ENCODE data around the gene STK24.

Gene STK24

DNA sequence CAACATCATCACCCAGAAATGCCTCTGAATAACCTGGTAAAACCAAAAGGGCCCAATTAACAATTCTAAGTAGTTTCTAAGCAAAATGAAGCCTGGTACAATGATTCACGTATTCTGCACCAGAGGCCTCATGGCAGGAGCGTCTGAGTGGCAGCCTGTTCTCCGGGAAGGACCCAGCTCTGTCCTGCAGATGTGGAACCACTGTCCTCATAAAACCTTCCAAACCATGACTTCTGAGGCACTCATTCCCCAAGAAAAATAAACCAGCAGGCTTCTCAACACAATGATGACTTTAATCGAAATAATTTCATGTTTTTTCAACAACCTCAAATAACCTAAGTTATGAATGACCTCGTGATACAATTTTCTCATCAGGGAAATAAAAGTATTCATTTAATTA lies 89.9 kb downstream of the STK24 start:
- Histone ChIP-seq H3K27ac (ENCODE audit: low read depth, low read length) (no peak overlapping the region), H3K4me1 (ENCODE audit: control insufficient read depth in 5 of 5, insufficient read depth in 5 of 5, low read length in 5 of 5) (peaks cover 18 to 74% (median 64%) of the 10 kb centered on the region in 5 donors), H3K4me3 (ENCODE audit: low read depth in 1 of 5, low read length in 5 of 5) (no peak overlapping the region), H3K27me3 (ENCODE audit: control insufficient read depth in 5 of 5, insufficient read depth in 4 of 5, low read length in 5 of 5) (no peaks in the 10 kb centered on the region), H3K36me3 (ENCODE audit: control insufficient read depth in 5 of 5, insufficient read depth in 5 of 5, low read length in 5 of 5) (no peaks in the 10 kb centered on the region), H3K9ac (ENCODE audit: low read length in 5 of 5) (no peak overlapping the region), H3K9me3 (ENCODE audit: control insufficient read depth in 5 of 5, low read length in 5 of 5) (no peaks in the 10 kb centered on the region)

DNA sequence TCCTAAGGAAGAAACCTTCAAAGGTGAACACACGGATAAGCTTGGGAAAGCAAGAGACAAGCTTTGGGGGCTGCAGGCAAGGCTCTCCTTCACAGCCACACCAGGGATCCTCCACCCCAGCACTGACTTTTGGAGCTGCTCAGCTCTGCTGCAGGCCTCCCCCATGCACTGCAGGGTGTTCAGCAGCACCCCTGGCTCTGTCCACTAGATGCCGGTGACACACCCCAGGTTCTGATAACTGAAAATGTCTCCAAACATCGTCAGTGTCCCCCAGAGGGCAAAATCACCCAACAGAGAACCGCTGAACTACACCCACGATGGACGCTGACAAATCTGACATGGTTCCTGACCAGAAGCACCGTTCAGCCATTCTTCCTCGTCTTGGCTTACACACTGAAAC lies 90.5 kb downstream of the STK24 start:
- Histone ChIP-seq H3K4me1 (ENCODE audit: control insufficient read depth in 5 of 5, insufficient read depth in 5 of 5, low read length in 5 of 5) (peaks cover 18 to 74% (median 65%) of the 10 kb centered on the region in 5 donors), H3K36me3 (ENCODE audit: control insufficient read depth in 5 of 5, insufficient read depth in 5 of 5, low read length in 5 of 5) (peaks cover 0 to under 1% (median 0%) of the 10 kb centered on the region in 5 donors), H3K27ac (ENCODE audit: low read depth, low read length) (no peak overlapping the region), H3K4me3 (ENCODE audit: low read depth in 1 of 5, low read length in 5 of 5) (no peak overlapping the region), H3K9me3 (ENCODE audit: control insufficient read depth in 5 of 5, low read length in 5 of 5) (no peaks in the 10 kb centered on the region), H3K9ac (ENCODE audit: low read length in 5 of 5) (no peak overlapping the region), H3K27me3 (ENCODE audit: control insufficient read depth in 5 of 5, insufficient read depth in 4 of 5, low read length in 5 of 5) (no peaks in the 10 kb centered on the region)

DNA sequence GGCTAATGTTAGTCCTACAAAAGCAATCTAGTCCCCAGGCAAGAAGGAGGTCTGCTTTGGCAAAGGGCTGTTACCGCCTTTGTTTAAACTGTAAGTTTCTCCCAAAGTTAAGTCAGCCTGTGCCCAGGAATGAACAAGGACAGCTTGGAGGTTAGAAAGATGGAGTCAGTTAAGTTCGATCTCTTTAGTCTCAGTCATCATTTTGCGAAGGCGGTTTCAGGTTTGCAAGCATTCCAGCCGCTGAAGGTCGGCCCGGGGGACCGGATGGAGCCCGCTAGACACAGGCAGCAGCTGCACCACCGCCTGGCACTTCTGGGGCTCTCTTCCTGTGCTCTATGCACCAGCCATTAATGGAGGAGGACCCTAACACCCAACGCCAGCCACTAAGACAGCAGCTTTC lies 91.3 kb downstream of the STK24 start:
- H3K4me3 ChIP-seq (ENCODE audit: low read depth in 1 of 5, low read length in 5 of 5), result no peak overlapping the region
- H3K27ac ChIP-seq (ENCODE audit: low read depth, low read length), result peak overlapping the region; percentile 81
- no peaks in the 10 kb centered on the region for H3K9me3 ChIP-seq (ENCODE audit: control insufficient read depth in 5 of 5, low read length in 5 of 5)

DNA sequence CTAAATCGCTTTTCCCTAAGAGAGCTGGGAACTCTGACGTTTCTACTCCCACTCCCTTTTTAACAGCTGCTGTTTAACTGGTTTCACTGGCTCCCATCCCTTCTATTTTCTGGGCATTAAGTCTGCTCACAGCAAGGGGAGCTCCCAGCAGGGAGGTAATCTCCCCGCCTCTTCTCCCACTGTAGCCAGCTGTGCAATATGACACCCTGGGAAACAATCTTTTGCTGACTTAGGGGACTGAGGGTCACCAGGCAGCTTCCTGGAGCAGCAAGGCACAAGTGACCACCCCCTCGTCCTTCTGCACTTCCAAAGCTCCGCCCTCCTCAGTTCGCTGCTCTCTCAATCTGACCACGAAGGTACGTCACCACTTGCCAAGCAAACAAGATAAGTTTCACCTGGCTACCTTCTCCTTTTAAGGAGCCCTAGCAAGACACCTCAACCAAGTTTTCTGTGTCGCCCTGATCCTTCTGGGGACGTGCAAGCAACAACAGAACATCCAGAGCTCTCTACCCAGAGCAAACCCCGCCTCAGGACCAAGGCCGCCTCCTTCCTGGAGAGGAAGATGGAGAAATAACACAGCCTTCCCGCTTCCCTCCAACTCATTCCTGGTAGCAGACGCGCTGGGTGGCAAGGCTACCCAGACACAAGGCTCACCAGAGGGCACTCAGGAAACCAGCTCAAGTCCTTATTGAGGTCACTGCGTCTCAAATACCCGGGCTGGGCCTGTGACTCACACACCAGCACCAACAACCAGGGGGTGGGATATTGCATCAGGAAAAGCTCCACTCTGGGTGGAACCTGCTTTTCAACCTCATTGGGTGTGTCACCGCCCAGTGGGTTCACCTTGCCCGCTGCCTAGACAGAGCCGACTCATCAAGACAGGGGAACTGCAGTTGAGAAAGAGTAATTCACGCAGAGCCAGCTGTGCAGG lies 92.4 kb downstream of the STK24 start:
- Histone ChIP-seq H3K9ac (ENCODE audit: low read length in 5 of 5) (peak overlapping the region in 3 of 5 donors; percentile 29 to 53 (median 39)), H3K27me3 (ENCODE audit: control insufficient read depth in 5 of 5, insufficient read depth in 4 of 5, low read length in 5 of 5) (no peaks in the 10 kb centered on the region), H3K27ac (ENCODE audit: low read depth, low read length) (peak overlapping the region; percentile 81), H3K4me3 (ENCODE audit: low read depth in 1 of 5, low read length in 5 of 5) (peak overlapping the region in 4 of 5 donors; percentile 7 to 37 (median 20)), H3K9me3 (ENCODE audit: control insufficient read depth in 5 of 5, low read length in 5 of 5) (no peaks in the 10 kb centered on the region), H3K4me1 (ENCODE audit: control insufficient read depth in 5 of 5, insufficient read depth in 5 of 5, low read length in 5 of 5) (peaks cover 16 to 57% (median 54%) of the 10 kb centered on the region in 5 donors), H3K36me3 (ENCODE audit: control insufficient read depth in 5 of 5, insufficient read depth in 5 of 5, low read length in 5 of 5) (peaks cover 0 to 6% (median 4%) of the 10 kb centered on the region in 5 donors)

More for the DNA sequence above, 91.3 kb downstream of the STK24 start:
- H3K36me3 ChIP-seq (ENCODE audit: control insufficient read depth in 5 of 5, insufficient read depth in 5 of 5, low read length in 5 of 5), result peaks cover 0 to 6% (median 4%) of the 10 kb centered on the region in 5 donors
- H3K4me1 ChIP-seq (ENCODE audit: control insufficient read depth in 5 of 5, insufficient read depth in 5 of 5, low read length in 5 of 5), result peaks cover 16 to 67% (median 62%) of the 10 kb centered on the region in 5 donors
- no peak overlapping the region for H3K9ac ChIP-seq (ENCODE audit: low read length in 5 of 5)
- H3K27me3 ChIP-seq (ENCODE audit: control insufficient read depth in 5 of 5, insufficient read depth in 4 of 5, low read length in 5 of 5), result no peaks in the 10 kb centered on the region

DNA sequence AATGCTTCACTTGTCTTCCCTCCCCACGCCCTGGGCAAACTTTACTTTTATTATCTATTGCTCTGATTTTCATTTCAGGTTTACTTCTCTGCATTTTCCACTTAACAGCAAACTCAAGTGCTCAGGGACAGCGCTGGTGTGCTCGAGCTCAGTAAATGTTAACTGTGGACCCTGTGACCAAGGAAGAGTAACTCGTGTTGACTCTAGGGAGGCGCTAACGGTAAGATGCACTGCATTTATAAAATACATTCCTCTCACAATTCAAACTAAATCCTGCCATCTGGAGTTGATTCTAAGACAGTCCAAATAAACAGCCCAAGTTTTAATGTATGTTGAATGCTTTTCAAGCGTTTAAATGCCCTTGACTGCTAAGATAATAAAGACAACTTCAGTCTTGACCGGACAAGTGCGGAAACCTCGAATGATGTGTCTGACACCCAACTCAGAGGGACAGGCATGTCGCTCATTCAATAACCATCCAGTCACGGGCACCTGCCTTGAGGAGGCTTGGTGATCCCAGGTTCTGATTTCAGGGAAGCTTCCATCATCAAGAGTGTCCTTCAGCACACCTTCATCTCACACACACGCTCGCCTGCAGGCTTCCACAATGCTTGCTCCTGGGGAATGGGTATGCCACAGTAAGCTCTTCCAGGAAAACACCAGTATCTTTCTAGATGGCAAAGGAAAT lies 93.2 kb downstream of the STK24 start:
- peak overlapping the region in 1 of 5 donors; percentile 53 for H3K9ac ChIP-seq (ENCODE audit: low read length in 5 of 5)
- H3K4me1 ChIP-seq (ENCODE audit: control insufficient read depth in 5 of 5, insufficient read depth in 5 of 5, low read length in 5 of 5), result peaks cover 16 to 55% (median 46%) of the 10 kb centered on the region in 5 donors
- H3K27me3 ChIP-seq (ENCODE audit: control insufficient read depth in 5 of 5, insufficient read depth in 4 of 5, low read length in 5 of 5), result no peaks in the 10 kb centered on the region
- H3K27ac ChIP-seq (ENCODE audit: low read depth, low read length), result peak overlapping the region; percentile 81
- no peaks in the 10 kb centered on the region for H3K9me3 ChIP-seq (ENCODE audit: control insufficient read depth in 5 of 5, low read length in 5 of 5)
- peak overlapping the region in 3 of 5 donors; percentile 17 to 37 (median 20) for H3K4me3 ChIP-seq (ENCODE audit: low read depth in 1 of 5, low read length in 5 of 5)
- H3K36me3 ChIP-seq (ENCODE audit: control insufficient read depth in 5 of 5, insufficient read depth in 5 of 5, low read length in 5 of 5), result peaks cover 0 to 6% (median 4%) of the 10 kb centered on the region in 5 donors

DNA sequence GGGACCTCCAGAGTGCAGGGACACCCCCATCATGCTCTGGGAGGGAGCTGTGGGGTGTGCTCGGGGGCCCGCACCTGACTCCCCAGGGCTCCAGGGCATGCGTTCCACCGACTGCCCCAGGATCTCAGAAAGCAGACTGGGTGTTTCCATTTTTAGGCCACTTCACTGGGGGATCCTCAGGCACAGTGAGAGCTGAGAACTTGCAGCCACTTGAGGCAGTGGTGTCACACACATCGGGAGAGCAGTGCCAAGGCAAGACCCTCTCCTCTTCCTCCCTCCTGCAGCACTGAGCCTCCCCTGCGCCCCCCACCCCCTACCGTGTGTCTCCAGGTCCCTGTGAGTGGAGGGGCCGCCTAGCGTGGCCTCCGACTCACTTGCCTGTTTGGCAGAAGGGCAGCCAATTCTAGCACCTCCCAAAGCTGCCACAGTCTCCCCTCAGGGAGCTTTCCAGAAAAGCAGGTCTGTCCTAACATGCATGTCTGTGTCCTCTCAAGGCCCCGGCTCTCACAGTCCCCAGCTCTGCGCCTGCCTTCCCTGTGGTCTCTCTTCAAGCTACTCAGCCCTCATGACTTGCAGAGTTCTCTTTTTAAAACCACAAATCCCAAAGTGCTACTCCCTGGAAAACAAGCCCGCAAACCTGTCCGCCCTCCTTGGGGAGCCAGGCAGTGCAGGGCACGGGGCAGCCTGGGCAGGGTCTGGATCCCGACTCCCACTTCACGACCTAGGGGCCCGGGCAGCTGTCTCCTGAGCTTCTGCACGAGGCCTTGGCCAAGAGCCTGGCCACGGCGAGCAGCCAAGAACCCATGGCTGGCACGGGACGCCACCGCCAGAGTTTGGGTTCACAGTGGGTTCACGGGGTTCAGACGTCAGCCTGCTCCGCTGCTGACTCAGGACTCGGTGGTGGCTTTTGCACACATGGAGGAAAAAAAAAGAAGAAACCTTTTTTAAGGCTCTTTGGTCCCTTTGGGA lies 94.1 kb downstream of the STK24 start:
- H3K4me1 ChIP-seq (ENCODE audit: control insufficient read depth in 5 of 5, insufficient read depth in 5 of 5, low read length in 5 of 5), result peaks cover 16 to 53% (median 44%) of the 10 kb centered on the region in 5 donors
- H3K27ac ChIP-seq (ENCODE audit: low read depth, low read length), result peak overlapping the region; percentile 81

DNA sequence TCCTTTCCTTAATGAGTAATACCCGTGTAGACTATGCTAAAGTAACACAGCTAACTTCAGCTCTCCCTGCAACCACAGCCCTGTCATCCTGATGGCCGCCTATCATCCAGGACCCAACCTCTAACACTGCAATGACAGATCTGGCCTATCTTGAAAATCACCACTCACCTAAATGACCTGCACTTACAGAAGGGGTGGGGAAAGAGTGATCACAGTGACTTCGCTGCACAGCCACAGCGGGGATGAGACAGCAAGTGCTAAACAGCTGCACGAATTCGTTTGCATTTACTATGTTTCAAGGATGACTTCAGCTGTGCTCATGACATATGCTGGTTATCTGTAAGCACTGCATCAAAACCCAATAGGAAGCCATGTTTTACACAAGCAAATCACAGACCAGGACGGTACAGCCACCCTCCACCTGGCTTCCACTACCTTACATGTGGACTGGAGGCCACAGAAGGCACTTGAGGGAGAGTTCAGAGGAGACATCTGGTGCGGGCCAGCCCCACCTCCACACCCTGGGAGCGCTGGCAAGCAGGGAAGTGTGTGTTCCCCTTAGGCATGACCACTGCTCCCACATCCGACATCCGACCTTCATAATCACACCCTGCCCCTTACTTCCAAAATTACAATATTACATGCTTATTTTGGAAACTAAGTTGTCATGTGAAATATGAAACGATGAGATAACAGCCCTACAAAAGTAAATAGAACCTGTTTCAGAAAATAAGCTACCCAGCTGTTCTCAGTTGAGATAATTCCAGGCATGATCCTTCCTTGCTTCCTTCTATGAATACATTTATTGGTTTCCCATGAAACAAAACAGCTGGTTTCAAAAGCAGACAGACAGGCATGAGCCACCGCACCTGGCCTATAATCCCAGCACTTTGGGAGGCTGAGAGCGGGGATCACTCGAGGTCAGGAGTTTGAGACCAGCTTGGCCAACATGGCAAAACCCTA lies 95.7 kb downstream of the STK24 start:
- H3K4me1 ChIP-seq (ENCODE audit: control insufficient read depth in 5 of 5, insufficient read depth in 5 of 5, low read length in 5 of 5), result peaks cover 20 to 54% (median 44%) of the 10 kb centered on the region in 5 donors
- H3K9ac ChIP-seq (ENCODE audit: low read length in 5 of 5), result no peak overlapping the region
- no peaks in the 10 kb centered on the region for H3K9me3 ChIP-seq (ENCODE audit: control insufficient read depth in 5 of 5, low read length in 5 of 5)
- H3K27me3 ChIP-seq (ENCODE audit: control insufficient read depth in 5 of 5, insufficient read depth in 4 of 5, low read length in 5 of 5), result no peaks in the 10 kb centered on the region
- no peak overlapping the region for H3K4me3 ChIP-seq (ENCODE audit: low read depth in 1 of 5, low read length in 5 of 5)
- peaks cover 0 to 6% (median 4%) of the 10 kb centered on the region in 5 donors for H3K36me3 ChIP-seq (ENCODE audit: control insufficient read depth in 5 of 5, insufficient read depth in 5 of 5, low read length in 5 of 5)
- H3K27ac ChIP-seq (ENCODE audit: low read depth, low read length), result no peak overlapping the region

More for the DNA sequence above, 94.1 kb downstream of the STK24 start:
- Histone ChIP-seq H3K9me3 (ENCODE audit: control insufficient read depth in 5 of 5, low read length in 5 of 5) (no peaks in the 10 kb centered on the region), H3K9ac (ENCODE audit: low read length in 5 of 5) (peak overlapping the region in 1 of 5 donors; percentile 53), H3K27me3 (ENCODE audit: control insufficient read depth in 5 of 5, insufficient read depth in 4 of 5, low read length in 5 of 5) (no peaks in the 10 kb centered on the region), H3K4me3 (ENCODE audit: low read depth in 1 of 5, low read length in 5 of 5) (peak overlapping the region in 4 of 5 donors; percentile 13 to 26 (median 22)), H3K36me3 (ENCODE audit: control insufficient read depth in 5 of 5, insufficient read depth in 5 of 5, low read length in 5 of 5) (peaks cover 0 to 6% (median 4%) of the 10 kb centered on the region in 5 donors)

DNA sequence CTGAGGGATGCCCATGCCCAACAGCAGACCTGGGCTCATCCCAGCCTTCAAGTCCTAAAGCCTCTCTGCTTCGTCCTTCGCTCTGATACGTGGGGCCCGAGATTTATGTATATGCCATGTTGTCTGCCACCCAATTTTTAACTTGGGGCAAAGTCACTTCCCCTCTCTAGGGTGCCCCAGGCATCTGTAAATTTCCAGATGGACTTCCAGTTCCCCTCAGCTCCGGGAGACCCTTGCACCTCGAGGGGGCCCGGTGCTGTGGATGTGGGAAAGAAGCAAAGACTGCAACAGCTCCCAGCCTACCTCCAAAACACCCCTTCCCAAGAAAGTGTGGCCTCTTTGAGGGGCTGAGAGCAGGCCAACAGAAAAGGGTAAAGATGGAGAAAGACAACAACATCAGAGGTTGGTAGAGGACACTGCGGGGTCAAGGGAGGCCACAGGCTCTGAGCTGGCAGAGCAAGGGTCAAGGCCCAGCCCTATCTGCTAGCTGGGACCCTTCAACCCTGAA lies 97.4 kb downstream of the STK24 start:
- peaks cover 16 to 50% (median 40%) of the 10 kb centered on the region in 5 donors for H3K4me1 ChIP-seq (ENCODE audit: control insufficient read depth in 5 of 5, insufficient read depth in 5 of 5, low read length in 5 of 5)
- no peak overlapping the region for H3K27ac ChIP-seq (ENCODE audit: low read depth, low read length)
- H3K9me3 ChIP-seq (ENCODE audit: control insufficient read depth in 5 of 5, low read length in 5 of 5), result no peaks in the 10 kb centered on the region
- no peak overlapping the region for H3K9ac ChIP-seq (ENCODE audit: low read length in 5 of 5)
- no peak overlapping the region for H3K4me3 ChIP-seq (ENCODE audit: low read depth in 1 of 5, low read length in 5 of 5)
- no peaks in the 10 kb centered on the region for H3K27me3 ChIP-seq (ENCODE audit: control insufficient read depth in 5 of 5, insufficient read depth in 4 of 5, low read length in 5 of 5)
- H3K36me3 ChIP-seq (ENCODE audit: control insufficient read depth in 5 of 5, insufficient read depth in 5 of 5, low read length in 5 of 5), result peaks cover 0 to 12% (median 8%) of the 10 kb centered on the region in 5 donors
